Mesothelial cell of epicardium (in vitro differentiated cells): ENCODE results near the gene APIP. TPM values are rescaled to one million over a fixed set of nuclear protein-coding genes. Genes with fewer than 3 reads are reported as not detected.
"Not testable (repeated sequence)": the region's sequence is repeated elsewhere in the genome, so short reads cannot be mapped to it uniquely, and the experiment has no call there.

Source experiments
- DNase-seq, 2 experiments: peaks; one replicate each; pipeline ENCODE4 v3.0.0; 2021; ENCODE audit warnings: low spot score in 2 of 2; ENCODE audit not compliant: unreplicated experiment in 2 of 2
- H3K27ac Mint-ChIP-seq: 2 replicates; pipeline ENCODE4 v1.8.0; 2021; ENCODE audit warnings: mixed read lengths
- H3K27me3 Mint-ChIP-seq: 2 replicates; pipeline ENCODE4 v1.8.0; 2021; ENCODE audit warnings: low read depth, mixed read lengths
- H3K36me3 Mint-ChIP-seq: 2 replicates; pipeline ENCODE4 v1.8.0; 2021; ENCODE audit warnings: mixed read lengths
- H3K4me1 Mint-ChIP-seq: 2 replicates; pipeline ENCODE4 v1.8.0; 2021; ENCODE audit warnings: mixed read lengths
- H3K4me3 Mint-ChIP-seq: 2 replicates; pipeline ENCODE4 v1.8.0; 2021; ENCODE audit warnings: mild to moderate bottlenecking, moderate library complexity, mixed read lengths
- H3K9me3 Mint-ChIP-seq: 2 replicates; pipeline ENCODE4 v1.8.0; 2021; ENCODE audit warnings: mixed read lengths
- total RNA-seq: library from RNA; stranded (reverse); gene quantifications from 3 replicates; pipeline ENCODE4 v1.2.1, GENCODE V29; 2021
- TF ChIP-seq, protein P1 (sequence below): fragments of 200-600 bp; sonication (generic); IDR thresholded peaks from one replicate; pipeline ENCODE4 v1.5.0; 2021; ENCODE audit warnings: antibody characterized with exemption; ENCODE audit not compliant: unreplicated experiment

The APIP gene
- total RNA-seq, 1 donor from 2014 or later: 22.9 TPM

DNA sequence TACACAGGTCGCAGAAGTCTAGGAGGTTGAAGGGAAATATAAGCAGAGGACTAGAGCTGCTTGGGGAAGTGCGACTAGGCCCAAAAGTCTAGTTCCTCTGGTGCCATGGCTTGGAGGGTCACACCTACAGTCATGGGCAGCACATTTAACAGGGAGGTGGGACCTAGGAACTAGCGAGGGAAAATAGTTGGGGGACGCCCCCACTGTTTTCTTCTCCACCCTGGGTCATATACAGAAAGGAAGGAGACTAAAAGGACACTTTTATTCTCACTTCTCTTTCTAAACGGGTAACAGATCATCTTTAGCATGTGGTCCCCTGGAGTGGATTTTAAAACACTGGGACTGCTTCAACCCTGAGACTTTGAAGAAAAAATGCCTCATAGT, 16.6 kb downstream of the APIP start:
- Mint-ChIP-seq H3K4me3 (no peak overlapping the region), H3K9me3 (peaks cover 62% of the 10 kb centered on the region), H3K36me3 (peaks cover 66% of the 10 kb centered on the region), H3K27ac (no peak overlapping the region), H3K4me1 (no peaks in the 10 kb centered on the region), H3K27me3 (no peaks in the 10 kb centered on the region)
- no peak for DNase-seq
- TF ChIP-seq, protein P1, sequence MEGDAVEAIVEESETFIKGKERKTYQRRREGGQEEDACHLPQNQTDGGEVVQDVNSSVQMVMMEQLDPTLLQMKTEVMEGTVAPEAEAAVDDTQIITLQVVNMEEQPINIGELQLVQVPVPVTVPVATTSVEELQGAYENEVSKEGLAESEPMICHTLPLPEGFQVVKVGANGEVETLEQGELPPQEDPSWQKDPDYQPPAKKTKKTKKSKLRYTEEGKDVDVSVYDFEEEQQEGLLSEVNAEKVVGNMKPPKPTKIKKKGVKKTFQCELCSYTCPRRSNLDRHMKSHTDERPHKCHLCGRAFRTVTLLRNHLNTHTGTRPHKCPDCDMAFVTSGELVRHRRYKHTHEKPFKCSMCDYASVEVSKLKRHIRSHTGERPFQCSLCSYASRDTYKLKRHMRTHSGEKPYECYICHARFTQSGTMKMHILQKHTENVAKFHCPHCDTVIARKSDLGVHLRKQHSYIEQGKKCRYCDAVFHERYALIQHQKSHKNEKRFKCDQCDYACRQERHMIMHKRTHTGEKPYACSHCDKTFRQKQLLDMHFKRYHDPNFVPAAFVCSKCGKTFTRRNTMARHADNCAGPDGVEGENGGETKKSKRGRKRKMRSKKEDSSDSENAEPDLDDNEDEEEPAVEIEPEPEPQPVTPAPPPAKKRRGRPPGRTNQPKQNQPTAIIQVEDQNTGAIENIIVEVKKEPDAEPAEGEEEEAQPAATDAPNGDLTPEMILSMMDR: no peak

DNA sequence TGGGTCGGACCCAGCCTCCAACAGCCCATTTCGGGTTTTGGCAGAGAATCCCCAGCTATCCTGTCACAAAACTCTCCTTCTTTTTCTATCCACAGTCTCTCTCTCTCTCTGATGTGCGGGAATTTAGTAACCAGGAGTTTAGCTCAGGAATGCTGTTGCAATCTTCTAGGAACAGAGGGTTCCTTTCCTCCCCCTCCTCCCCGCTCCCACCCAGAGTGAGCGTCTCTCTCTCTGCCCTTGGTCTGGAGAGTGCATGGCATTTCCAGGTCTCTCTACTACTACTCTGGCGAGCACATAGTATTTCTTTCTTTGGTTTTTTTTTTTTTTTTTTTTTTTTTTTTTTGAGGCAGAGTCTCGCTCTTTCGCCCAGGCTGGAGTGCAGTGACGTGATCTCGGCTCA, 17.7 kb downstream of the APIP start:
- Mint-ChIP-seq H3K4me3 (no peak overlapping the region), H3K27me3 (no peaks in the 10 kb centered on the region), H3K36me3 (peaks cover 56% of the 10 kb centered on the region), H3K9me3 (peaks cover 53% of the 10 kb centered on the region), H3K4me1 (no peaks in the 10 kb centered on the region), H3K27ac (no peak overlapping the region)
- TF ChIP-seq, protein P1: no peak
- no peak for DNase-seq

DNA sequence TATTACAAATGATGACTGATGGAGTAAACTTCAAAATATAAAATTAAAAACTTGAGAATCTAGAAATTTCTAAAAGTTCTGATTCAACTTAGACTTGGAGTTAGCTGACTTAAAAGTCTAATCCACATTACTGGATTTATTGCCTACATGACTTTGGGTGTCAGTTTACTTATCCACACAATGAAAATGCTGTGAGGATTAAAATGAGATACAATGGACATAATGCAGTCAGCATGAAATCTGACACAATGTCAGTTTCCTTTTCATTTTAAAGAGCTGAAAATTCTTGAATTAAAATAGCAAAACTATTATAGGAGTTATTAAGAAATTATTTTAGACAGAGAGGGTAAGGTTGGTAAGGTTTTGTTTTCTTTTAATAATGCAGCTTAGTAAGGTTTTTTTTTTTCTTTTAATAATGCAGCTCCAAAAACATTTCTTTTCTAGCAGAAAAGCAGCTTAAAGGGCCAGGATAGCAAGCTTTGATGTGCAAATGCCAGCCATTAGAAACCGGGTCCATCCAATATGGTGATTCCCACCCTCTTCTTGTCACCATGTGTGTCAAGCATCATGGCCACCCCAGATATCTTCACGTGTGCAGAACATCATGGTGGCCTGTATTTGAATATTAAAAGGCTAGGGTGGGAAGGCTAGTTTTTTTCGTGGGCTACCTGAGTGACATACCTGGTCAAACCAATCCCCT, 18.9 kb downstream of the APIP start:
- DNase-seq: no peak
- Mint-ChIP-seq H3K27ac (no peak overlapping the region), H3K36me3 (peaks cover 49% of the 10 kb centered on the region), H3K9me3 (peaks cover 45% of the 10 kb centered on the region), H3K4me1 (no peaks in the 10 kb centered on the region), H3K27me3 (no peaks in the 10 kb centered on the region), H3K4me3 (no peak overlapping the region)
- TF ChIP-seq, protein P1: no peak

DNA sequence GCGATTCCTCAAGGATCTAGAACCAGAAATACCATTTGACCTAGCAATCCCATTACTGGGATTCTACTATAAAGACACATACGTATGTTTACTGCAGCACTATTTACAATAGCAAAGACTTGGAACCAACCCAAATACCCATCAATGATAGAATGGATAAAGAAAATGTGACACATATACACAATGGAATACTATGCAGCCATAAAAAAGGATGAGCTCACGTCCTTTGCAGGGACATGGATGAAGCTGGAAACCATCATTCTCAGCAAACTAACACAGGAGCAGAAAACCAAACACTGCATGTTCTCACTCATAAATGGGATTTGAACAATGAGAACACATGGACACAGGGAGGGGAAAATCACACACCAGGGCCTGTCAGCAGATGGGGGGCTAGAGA, 20.0 kb downstream of the APIP start:
- H3K27me3 Mint-ChIP-seq: not testable (repeated sequence)

DNA sequence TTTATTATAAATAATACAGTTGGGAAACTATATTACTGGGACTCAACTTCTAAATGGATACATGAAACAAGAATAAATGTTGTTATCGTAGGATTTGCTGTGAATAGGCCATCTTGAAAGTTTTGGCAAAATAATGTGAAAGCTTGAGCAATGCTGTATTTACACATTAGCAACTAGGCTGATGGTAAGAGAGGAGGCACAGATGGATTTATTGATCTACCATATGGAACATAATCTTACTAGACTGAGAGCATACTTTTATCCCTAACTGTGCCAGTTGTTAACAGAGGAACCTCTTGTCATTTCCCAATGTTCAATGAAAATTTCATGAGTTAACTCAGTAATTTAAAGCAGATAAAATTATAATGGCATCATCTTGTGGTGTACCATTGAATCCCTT, 22.8 kb downstream of the APIP start:
- Mint-ChIP-seq H3K9me3 (peaks cover 17% of the 10 kb centered on the region), H3K27me3 (no peaks in the 10 kb centered on the region), H3K4me1 (no peaks in the 10 kb centered on the region), H3K4me3 (no peak overlapping the region), H3K36me3 (peaks cover 23% of the 10 kb centered on the region), H3K27ac (no peak overlapping the region)
- TF ChIP-seq, protein P1: no peak
- no peak for DNase-seq

More for the DNA sequence above, 20.0 kb downstream of the APIP start:
- peaks cover 38% of the 10 kb centered on the region for H3K9me3 Mint-ChIP-seq
- not testable (repeated sequence) for DNase-seq, H3K27ac Mint-ChIP-seq, H3K4me3 Mint-ChIP-seq, H3K4me1 Mint-ChIP-seq
- peaks cover 42% of the 10 kb centered on the region for H3K36me3 Mint-ChIP-seq

DNA sequence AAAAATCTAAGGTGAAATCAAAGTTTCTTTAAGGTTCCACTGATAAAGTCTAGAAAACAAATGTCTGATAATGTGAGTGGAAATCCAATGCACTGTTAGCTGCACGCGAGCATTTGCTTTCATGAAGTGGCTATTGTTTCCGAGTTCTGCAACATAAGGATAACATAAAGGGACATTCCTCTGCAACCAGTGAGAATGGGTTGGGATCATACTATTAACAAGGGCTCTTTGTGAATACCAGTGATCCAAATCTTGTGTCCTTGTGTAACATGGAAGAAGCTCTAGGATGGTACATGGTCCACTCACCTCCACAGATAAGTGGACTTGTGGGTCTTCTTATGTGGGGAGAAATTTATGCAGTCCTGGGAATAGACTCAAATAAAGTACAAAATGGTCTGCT, 24.6 kb downstream of the APIP start:
- no peak overlapping the region for H3K4me3 Mint-ChIP-seq
- H3K4me1 Mint-ChIP-seq: no peaks in the 10 kb centered on the region
- no peak overlapping the region for H3K27ac Mint-ChIP-seq
- H3K36me3 Mint-ChIP-seq: peaks cover 17% of the 10 kb centered on the region
- no peaks in the 10 kb centered on the region for H3K27me3 Mint-ChIP-seq
- TF ChIP-seq, protein P1: no peak
- H3K9me3 Mint-ChIP-seq: peaks cover 7% of the 10 kb centered on the region
- no peak for DNase-seq
